NCI-H1417 (cell line): ENCODE data around the gene AJAP1.

ENCODE experiments used
- DNase-seq, 3 experiments: peaks; one replicate each; lab custom pipeline; 2025; lab: John Stamatoyannopoulos, UW

Gene AJAP1

GRCh38 chr1:4678066-4678717, 23.8 kb downstream of the AJAP1 start:
- no peak for DNase-seq

GRCh38 chr1:4681026-4681425, 26.6 kb downstream of the AJAP1 start:
- no peak for DNase-seq

DNA sequence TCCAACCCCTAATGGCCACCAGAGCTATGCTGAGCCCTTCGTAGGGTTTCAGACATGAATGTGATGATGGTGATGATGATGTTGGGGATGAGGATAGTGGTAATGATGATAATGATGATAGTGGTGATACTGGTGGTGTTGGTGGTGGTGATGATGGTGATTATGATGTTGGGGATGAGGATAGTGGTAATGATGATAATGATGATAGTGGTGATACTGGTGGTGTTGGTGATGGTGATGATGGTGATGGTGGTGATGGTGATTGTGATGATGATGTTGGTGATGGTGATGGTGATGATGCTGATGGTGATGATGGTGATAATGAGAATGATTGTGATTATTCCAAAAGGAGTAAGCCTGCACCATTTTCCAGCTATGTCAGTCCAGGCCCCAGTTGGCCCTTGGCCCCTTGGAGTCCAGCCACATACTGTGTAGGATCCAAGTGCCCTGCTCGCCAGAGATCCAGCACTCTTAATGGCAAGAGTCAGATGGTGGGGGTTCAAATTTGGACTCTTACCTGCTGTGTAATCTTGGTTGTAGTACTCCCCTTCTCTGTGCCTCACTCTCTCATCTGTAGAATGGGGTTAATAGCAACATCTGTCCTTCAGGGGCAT, 28.3 kb downstream of the AJAP1 start:
- DNase-seq, result no peak

GRCh38 chr1:4684136-4684535, 29.7 kb downstream of the AJAP1 start:
- no peak for DNase-seq

DNA sequence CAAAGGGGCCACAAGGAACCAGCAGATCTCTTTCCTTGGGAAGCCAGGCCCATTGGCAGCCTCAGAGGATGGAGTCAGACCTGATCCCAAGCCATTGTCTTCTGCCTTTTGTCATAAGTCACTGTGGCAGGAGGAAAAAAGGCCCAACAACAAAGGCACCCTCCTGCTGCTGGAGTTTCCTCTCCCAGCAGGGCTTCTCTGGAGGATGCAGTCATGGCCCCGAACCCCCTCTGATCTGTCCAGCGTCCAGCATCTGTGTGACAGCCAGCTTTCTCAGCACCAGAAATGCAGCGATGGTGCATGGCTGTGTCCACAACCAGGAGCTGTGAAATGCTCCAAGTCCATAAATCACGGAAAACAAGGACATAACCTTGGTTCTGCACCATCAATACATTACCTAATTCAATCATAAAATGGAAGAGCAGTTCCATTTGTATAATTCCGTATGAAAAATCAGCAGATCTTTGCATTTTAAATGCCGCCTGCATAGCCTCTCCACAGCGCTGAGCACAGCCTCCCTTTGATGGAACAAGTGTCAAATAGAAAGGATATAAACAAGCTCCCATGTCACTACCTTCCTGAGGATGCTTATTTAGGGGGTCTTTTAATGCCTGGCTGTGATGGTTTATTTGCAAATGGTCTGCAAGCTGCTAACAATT, 30.6 kb downstream of the AJAP1 start:
- peak in 1 of 3 experiments; percentile 20 for DNase-seq

DNA sequence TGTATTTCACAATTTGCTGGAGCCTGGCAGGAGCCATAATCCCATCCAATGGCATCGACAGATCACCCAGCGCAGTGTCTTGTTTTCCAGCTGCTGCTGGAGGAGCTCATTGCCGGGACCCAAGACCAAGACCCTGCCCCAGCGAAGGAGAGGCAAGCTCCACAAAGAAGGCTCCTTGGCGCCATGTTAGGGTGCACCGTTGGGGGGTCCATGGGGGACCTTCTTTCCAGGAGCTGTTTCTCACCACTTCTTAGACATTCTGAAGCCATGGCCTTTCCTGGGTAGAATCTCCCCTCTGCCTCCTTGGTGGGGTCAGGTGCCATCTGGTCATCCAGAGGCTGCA, 31.1 kb downstream of the AJAP1 start:
- DNase-seq, result no peak

GRCh38 chr1:4687943-4688342, 33.5 kb downstream of the AJAP1 start:
- no peak for DNase-seq

DNA sequence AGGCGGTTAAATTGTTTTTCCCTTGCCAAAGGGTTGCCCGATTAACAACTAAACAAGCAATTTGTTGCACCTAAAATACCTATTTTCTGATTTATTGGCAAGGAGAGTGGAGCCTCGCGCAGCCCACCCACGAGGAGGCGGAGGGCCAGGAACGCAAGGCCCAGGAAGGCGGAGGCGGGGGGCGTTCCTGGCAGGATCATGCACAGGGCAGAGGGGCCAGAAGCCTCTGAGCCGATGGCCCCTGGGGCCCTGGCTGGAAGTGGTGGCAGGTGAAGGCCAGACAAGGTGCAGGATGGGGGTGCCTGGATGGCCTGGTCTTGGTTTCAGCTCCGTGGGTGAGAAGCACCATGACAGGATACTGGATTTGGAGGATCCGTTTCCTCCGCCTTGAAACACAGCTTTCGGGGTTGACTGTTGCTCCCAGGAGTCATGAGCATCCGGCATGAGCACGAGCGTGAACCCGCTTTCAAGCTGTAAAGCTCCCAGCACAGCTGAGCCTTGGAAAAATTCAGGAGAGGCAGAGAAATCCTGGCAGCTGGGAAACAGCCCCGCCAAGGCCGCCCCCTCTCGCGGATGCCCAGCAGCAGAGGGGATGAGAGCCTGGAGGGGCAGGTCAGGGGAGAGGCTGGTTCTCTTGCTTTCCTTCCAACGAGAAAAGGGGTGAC, 35.0 kb downstream of the AJAP1 start:
- DNase-seq, result no peak

DNA sequence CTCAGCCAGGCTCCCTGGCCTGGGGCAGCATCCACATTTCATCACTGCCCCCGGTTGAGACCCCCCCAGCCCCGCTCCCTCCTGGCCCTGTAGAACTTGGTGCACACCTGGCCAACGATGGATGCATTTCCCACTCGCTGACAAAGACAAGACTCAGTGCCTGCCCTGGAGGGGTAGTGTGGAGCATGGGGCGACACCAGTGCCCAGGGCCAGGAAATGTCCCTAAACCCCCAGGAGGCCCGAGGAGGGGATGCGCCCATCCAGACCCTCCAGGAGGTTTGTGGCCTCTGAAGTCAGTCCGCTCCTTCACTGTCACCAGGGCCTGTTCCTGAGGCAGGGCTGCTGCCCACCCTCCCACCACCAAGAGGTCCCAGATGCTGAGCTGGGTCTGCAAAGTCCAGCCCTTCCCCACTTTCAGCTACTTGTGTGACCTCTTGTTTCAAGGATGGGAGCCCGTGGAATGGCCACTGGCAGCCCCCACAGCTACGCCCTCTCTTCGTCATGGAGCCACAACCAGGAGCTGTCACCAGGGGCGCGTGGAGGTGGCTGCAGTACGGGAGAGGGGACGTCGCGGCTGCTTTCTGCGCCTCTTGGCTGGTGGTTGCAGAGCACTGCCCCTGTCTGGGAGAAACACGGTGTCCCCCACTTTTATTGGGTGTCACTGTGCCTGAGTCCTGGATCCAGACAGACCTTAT, 35.7 kb downstream of the AJAP1 start:
- no peak for DNase-seq

GRCh38 chr1:4690951-4691675, 36.7 kb downstream of the AJAP1 start:
- no peak for DNase-seq

DNA sequence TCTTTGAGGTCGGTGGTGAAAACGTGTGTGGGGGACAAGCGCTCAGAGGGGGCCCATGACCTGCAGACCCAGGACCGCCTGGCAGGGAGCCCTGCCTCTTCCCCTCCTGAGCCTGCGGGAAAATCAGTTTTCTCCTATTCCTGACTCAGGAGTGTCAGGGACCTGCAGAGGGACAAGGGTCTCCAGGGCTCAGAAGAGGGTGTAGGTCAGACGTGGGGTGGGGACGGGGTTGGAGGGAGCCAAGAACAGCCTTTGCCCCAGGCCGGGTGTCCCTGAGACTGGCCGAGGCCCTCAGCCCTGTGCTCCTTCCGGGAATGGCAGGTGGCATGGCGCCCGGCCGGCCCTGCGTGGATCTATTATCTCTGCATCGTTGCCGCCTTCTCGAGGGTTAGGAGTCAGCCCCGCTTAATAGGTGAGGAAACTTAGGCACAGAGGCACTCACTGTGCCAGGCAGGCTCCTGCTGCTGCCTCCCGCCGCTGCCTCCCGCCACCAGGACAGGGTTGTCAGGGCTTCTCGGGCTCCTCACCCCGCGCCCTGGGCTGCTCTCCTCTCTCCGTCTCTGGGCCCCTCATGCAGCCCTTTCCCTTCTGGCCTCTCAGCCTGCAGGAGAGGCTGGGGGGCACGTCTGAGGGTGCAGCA, 37.5 kb downstream of the AJAP1 start:
- DNase-seq, result no peak

DNA sequence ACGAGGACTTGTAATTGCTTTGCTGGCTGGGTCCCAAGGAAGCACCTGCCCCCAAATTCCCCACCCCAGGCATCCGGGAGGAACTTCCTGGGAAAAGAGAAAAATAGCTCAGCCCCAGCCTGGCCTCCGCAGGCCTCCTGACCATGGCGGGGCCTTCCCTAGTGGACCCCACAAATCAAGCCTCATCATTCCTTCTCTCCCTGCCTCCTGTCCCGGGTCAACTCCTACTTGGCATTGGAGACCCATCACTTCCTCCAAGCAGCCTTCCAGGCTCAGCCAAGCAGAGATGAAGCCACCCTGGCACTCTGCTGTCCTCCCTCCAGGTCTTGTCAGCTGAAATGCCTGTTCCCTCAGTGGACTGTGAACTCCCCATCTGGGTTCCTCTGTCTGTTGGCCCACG, 38.0 kb downstream of the AJAP1 start:
- no peak for DNase-seq

GRCh38 chr1:4693331-4693730, 38.9 kb downstream of the AJAP1 start:
- no peak for DNase-seq

DNA sequence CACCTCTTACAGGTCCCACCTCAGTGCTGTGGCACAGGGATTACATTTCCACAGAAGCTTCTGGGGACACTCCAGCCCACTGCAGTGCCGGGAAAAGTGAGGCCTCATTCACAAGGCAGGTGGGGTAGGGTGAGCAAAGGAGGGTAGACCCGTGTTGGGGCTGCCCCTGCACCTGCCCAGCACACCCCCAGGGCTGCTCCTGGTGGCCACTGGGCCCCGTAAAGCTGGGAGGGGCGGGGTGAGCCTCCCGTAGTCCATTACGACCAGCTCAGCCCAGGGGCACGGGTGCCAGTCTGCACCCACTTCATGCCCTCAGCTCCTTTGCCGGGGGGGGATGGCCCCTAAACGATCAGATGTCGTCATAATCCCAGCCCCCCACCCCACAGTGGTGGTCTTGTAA, 39.5 kb downstream of the AJAP1 start:
- no peak for DNase-seq

GRCh38 chr1:4694492-4694891, 40.1 kb downstream of the AJAP1 start:
- DNase-seq, result no peak

- no peak for DNase-seq
Measured at GRCh38 chr1:4695241-4695640, 40.8 kb downstream of the AJAP1 start.

DNA sequence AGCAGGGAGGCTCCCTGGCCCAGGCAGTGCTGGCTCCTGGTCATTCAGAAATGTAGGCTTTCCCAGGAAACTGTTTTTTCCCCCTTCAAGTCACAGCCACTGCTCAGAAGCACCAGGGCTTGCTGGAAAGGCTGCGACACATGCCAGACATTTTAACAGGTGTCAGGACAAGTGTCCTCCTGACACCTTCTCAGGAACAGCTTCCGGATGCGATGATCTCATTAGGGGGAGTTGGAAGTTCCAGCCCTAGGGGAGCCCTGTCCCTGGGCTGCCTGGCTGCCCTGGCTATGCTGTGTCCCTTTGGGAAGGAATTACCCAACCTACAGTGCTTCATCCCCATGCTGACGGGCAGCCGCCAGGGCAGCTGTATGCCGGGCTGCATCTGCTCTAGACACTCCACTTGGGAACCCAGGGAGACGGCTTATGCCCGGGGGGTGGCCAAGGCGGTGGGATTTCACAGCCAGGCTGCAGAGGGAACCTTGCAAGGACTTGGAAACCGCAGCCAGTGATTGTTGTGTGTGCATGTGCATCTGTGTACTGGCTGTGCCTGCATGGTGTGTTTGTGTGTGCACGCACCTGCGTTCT, 41.8 kb downstream of the AJAP1 start:
- DNase-seq, result peak in 1 of 3 experiments; percentile 3

DNA sequence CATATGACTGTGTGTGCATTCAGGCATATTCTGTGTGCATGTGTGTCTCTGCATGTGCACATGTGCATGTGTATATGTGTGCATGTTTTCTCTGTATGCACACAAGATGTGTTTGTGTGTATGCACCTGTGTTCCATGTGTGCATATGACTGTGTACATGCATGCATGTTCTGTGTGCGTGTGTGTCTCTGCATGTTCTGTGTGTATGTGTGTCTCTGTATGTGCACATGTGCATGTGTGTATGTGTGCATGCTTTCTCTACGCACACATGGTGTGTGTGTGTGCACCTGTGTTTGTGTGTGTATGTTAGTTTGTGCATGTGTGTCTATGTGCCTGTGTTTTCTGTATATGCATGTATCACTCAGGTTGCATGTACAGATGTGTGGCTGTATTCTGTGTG, 42.3 kb downstream of the AJAP1 start:
- DNase-seq, result no peak

DNA sequence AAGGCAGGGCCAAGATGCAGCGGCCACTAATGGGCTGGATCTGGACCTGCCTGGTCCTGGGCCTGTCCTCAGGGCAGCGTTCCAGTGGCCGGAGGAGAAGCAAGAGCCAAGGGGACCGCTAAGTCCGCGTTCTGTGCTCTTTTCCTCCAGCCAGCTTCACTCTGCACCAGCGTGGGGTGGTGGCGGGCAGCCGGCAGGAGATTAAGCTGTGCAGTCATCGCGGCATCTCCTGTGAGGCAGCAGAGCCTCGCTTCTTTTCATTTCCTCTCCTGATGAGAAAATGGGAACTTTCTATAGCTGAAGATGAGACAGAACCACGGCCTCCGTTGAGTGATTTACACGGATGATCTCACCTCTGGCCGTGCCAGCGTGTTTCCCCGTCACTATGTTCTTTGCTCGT, 43.4 kb downstream of the AJAP1 start:
- no peak for DNase-seq

DNA sequence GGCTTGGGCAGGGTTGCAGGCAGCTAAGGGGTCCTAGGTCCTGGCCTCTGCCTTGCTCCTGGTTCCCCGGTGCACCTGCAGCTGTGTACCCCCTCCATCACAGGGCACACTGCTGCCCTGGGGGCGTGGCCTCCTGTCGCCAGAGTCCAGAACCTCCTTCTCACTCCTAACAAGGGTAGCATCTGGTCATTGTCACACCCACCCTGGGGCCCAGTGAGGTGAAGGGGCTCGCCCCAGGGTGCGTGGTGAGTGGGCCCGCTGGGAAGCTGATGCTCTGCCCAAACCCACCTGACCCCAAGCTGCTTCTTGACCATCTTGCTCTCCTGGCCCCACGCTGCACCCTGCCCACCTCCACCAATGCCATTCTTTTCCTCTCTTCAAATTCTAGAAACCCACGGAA, 44.5 kb downstream of the AJAP1 start:
- DNase-seq, result no peak
